Calu3 (cell line): Measurements from ENCODE around the gene MOB3A. TPM values are rescaled to one million over a fixed set of nuclear protein-coding genes. Genes with fewer than 3 reads are reported as not detected.

Source experiments
- BruUV-seq: library from RNA; stranded (reverse); fragments of 400-500 nt; replicated peaks from 2 replicates; lab custom pipeline; 2021; lab: Mats Ljungman, UMichigan
- CTCF ChIA-PET: fragments of 300-600 bp; sonication (Branson Sonifier 250); formaldehyde crosslinking; loops from one replicate; lab custom pipeline; 2022; ENCODE audit warnings: antibody characterized with exemption; lab: Charles Lee
- DNase-seq: peaks from one replicate; pipeline ENCODE4 v3.0.0; 2022
- H3K27ac Mint-ChIP-seq: one replicate; pipeline ENCODE4 v1.8.0; 2022; ENCODE audit warnings: mixed read lengths; ENCODE audit not compliant: unreplicated experiment
- H3K27me3 Mint-ChIP-seq: one replicate; pipeline ENCODE4 v1.8.0; 2022; ENCODE audit warnings: mixed read lengths; ENCODE audit not compliant: unreplicated experiment
- H3K36me3 Mint-ChIP-seq: one replicate; pipeline ENCODE4 v1.8.0; 2022; ENCODE audit warnings: mild to moderate bottlenecking, moderate library complexity, mixed read lengths; ENCODE audit not compliant: insufficient read depth, unreplicated experiment
- H3K4me1 Mint-ChIP-seq: one replicate; pipeline ENCODE4 v1.8.0; 2022; ENCODE audit warnings: mild to moderate bottlenecking, low read depth, mixed read lengths; ENCODE audit not compliant: unreplicated experiment
- H3K4me3 Mint-ChIP-seq: one replicate; pipeline ENCODE4 v1.8.0; 2022; ENCODE audit warnings: mild to moderate bottlenecking, low read depth, moderate library complexity, mixed read lengths; ENCODE audit not compliant: unreplicated experiment
- H3K9me3 Mint-ChIP-seq: one replicate; pipeline ENCODE4 v1.8.0; 2022; ENCODE audit warnings: low read depth, mixed read lengths; ENCODE audit not compliant: unreplicated experiment
- intact Hi-C: fragments of 100-400 bp; cut with micrococcal nuclease; formaldehyde crosslinking; loops from one replicate; pipeline ENCODE4 v1.10.0; 2022; ENCODE audit not compliant: unreplicated experiment
- total RNA-seq: library from RNA; stranded (reverse); gene quantifications from 2 replicates; pipeline ENCODE4 v1.2.3, GENCODE V29; 2022
- TF ChIP-seq, protein P1 (sequence below): fragments of 200-600 bp; IDR thresholded peaks from one replicate; pipeline ENCODE4 v1.8.0; 2022; ENCODE audit warnings: antibody characterized with exemption; ENCODE audit not compliant: unreplicated experiment

Gene MOB3A
- total RNA-seq, 1 experiment from 2014 or later, result 15.8 TPM

GRCh38 chr19:2081873-2082810 is 14.0 kb downstream of the MOB3A start:
- CTCF ChIA-PET, result no interaction called here
- no TSS peak for BruUV-seq
- H3K36me3 Mint-ChIP-seq, result peaks cover 14% of the 10 kb centered on the region
- no peak for DNase-seq
- TF ChIP-seq, protein P1, sequence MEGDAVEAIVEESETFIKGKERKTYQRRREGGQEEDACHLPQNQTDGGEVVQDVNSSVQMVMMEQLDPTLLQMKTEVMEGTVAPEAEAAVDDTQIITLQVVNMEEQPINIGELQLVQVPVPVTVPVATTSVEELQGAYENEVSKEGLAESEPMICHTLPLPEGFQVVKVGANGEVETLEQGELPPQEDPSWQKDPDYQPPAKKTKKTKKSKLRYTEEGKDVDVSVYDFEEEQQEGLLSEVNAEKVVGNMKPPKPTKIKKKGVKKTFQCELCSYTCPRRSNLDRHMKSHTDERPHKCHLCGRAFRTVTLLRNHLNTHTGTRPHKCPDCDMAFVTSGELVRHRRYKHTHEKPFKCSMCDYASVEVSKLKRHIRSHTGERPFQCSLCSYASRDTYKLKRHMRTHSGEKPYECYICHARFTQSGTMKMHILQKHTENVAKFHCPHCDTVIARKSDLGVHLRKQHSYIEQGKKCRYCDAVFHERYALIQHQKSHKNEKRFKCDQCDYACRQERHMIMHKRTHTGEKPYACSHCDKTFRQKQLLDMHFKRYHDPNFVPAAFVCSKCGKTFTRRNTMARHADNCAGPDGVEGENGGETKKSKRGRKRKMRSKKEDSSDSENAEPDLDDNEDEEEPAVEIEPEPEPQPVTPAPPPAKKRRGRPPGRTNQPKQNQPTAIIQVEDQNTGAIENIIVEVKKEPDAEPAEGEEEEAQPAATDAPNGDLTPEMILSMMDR, result no peak
- no peaks in the 10 kb centered on the region for H3K27me3 Mint-ChIP-seq
- intact Hi-C loops, result no loop called here
- peaks cover 5% of the 10 kb centered on the region for H3K4me1 Mint-ChIP-seq
- no peaks in the 10 kb centered on the region for H3K9me3 Mint-ChIP-seq
- H3K4me3 Mint-ChIP-seq, result no peak overlapping the region
- no peak overlapping the region for H3K27ac Mint-ChIP-seq

- no peaks in the 10 kb centered on the region for H3K27me3 Mint-ChIP-seq
- CTCF ChIA-PET, result no interaction called here
- no peak for DNase-seq
- no peak overlapping the region for H3K27ac Mint-ChIP-seq
- peaks cover 14% of the 10 kb centered on the region for H3K36me3 Mint-ChIP-seq
- no peak overlapping the region for H3K4me3 Mint-ChIP-seq
- no TSS peak for BruUV-seq
- intact Hi-C loops, result no loop called here
- TF ChIP-seq, protein P1, result no peak
- H3K9me3 Mint-ChIP-seq, result no peaks in the 10 kb centered on the region
- no peaks in the 10 kb centered on the region for H3K4me1 Mint-ChIP-seq
These were observed 15.7 kb downstream of the MOB3A start for GRCh38 chr19:2080336-2080988.

DNA sequence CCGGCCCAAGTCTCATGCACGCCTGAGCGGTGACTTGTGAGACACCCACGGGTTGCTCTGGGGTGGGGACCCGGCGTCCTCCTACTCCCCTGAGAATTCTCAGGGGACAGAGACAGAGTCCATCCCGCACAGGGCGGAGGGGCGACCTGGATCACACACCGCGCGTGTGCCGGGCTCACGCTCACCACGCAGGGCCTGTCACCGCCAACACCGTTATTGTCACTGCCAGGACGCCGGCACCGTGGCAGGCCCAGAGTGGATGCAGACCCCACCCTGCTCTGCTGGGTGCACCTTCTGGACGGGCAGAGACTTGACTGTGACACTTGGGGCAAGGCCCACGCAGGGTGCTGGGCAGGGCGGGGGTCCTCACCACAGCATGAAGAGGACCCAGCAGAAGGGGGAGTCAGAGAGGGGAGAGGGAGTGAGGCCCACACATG is 16.2 kb downstream of the MOB3A start:
- CTCF ChIA-PET, result no interaction called here
- H3K36me3 Mint-ChIP-seq, result peaks cover 14% of the 10 kb centered on the region
- no peak overlapping the region for H3K4me3 Mint-ChIP-seq
- no peaks in the 10 kb centered on the region for H3K9me3 Mint-ChIP-seq
- no peak overlapping the region for H3K27ac Mint-ChIP-seq
- TF ChIP-seq, protein P1, result no peak
- H3K27me3 Mint-ChIP-seq, result no peaks in the 10 kb centered on the region
- no peak for DNase-seq
- no peaks in the 10 kb centered on the region for H3K4me1 Mint-ChIP-seq
- intact Hi-C loops, result no loop called here
- BruUV-seq, result no TSS peak

GRCh38 chr19:2079076-2079864 is 16.9 kb downstream of the MOB3A start:
- no peaks in the 10 kb centered on the region for H3K27me3 Mint-ChIP-seq
- peaks cover 14% of the 10 kb centered on the region for H3K36me3 Mint-ChIP-seq
- DNase-seq, result no peak
- no TSS peak for BruUV-seq
- CTCF ChIA-PET, result no interaction called here
- TF ChIP-seq, protein P1, result no peak
- H3K27ac Mint-ChIP-seq, result no peak overlapping the region
- no peaks in the 10 kb centered on the region for H3K4me1 Mint-ChIP-seq
- intact Hi-C loops, result no loop called here
- no peak overlapping the region for H3K4me3 Mint-ChIP-seq
- no peaks in the 10 kb centered on the region for H3K9me3 Mint-ChIP-seq
